Stromal cell of bone marrow (primary cell): Measurements from ENCODE around the gene HSPA1L.
"Not testable (repeated sequence)": the region's sequence is repeated elsewhere in the genome, so short reads cannot be mapped to it uniquely, and the experiment has no call there.

Experiments
- DNase-seq: peaks from one replicate; pipeline ENCODE4 v3.0.0-alpha.2; 2012; ENCODE audit warnings: low read depth

HSPA1L gene

GRCh38 chr6:31815025-31815838, at the start of gene HSPA1L, which contains the start of gene HSPA1A:
TSS of gene HSPA1L (minus strand) at chr6:31815283. CDS start at chr6:31811972, 3,311 bp downstream.
TSS of gene HSPA1A (plus strand) at chr6:31815543. CDS start at chr6:31815757, 214 bp downstream.
- peak; percentile 95 for DNase-seq

DNA sequence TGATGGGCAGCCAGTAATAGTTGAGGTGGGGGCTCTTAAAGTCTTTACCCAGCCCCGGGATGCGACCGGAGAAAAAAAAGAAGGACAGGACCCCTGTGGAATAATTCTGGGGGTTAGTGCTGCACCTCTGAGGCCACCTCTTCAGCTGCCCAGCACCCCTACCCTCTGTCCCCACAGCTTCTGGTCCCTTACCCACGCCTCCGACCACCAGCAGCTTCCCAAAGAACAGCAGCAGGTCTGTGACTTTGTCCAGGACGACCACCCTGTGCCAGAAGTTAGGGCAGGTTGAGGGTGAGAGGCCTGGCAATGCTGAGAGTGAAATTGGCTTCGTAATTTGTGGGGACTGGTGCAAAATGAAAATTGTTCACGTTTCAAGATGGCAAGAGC, 49.7 kb upstream of the HSPA1L start:
- DNase-seq: no peak

GRCh38 chr6:31864123-31864562, 49.1 kb upstream of the HSPA1L start:
- not testable (repeated sequence) for DNase-seq

DNA sequence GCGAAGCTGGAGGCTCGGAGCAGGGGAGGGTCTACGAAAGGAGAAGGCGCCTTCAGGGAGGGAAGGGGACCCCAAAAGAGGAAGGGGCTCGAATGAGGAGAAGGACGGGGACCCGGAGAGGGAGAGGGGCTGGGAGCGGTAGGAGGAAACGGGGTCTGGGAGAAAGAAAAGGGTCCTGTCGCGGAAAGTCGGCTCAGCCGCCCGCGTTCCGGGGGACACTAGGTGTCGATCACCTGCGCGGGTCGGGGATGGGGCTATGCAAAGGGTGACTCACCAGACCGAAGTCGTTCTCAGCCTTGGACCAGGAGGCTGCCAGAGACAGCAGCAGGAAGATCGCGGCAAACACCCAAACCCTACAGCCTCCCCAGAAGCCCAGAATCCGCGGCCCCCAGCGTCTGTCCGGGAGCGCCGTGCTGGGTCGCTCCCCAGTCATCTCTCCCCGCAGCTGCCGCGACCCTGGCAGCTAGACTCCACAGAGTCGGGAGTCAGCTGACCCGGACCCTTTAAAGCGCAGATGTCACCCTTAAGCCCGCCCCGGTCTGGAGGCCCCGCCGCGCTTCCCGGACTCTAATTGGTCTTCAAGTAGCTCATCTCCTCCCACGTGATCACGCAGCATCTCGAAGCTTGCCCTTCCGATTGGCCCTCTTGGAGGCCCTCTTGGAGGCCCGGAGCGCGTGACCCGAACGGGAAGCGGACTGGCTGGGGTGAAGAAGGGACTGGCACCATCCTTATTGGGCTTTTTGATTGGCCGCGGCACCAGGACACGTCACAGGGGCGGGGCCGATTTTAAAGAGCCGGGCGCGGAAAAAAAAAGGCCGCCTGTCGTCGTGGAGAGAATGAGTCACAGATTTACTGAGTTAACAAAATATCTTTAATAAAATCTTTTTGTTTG, 47.5 kb upstream of the HSPA1L start, which contains the start of gene NEU1:
Gene NEU1, minus strand, starts transcription at position 478 of the 892 bp plus-strand sequence. Its CDS starts 45 bp downstream, at position 433.
- peak; percentile 100 for DNase-seq

DNA sequence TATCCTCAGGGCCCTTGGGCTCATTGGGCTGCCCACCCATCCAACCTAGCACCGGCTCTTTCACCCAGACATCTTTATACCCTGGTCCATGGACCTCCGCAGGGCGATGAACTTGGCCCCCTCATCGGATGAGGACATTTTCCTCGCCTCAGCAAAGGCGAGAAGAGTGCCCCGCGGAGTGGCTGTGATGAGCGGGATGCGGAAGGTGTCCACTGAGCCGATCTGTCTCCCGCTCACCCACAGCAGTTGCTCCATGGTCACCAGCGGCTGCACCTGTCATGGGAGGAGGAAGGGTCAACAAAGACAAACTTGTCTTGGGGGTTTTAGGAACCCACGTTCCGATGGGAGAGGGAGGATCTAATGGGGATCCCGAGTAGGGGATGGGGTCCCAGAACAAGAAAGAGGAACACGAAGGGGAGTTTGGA, 46.8 kb upstream of the HSPA1L start:
- DNase-seq: no peak

- DNase-seq: no peak
These were observed 46.1 kb upstream of the HSPA1L start for GRCh38 chr6:31861150-31861549.

DNA sequence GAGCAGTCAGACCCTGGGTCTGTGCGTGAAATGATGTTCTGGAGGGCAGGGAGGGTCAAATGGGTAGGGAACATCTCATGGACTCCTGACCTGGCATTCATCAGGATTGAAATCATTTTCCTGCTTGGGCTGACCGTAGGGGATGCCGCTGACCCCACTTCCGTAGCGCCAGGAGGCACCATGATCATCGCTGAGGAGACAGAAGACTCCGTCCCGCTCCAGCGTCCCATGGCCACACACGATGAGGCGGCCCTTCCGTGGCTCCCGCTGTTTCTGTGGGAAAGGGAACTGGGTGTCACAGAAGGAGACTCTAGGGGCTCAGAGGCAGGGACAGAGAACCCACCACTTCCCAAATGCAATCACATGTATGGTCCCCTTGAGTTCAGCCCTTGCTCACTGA, 45.3 kb upstream of the HSPA1L start:
- DNase-seq: no peak

- no peak for DNase-seq
These were observed 44.8 kb upstream of the HSPA1L start for GRCh38 chr6:31859923-31860322.

GRCh38 chr6:31858707-31859106, 43.6 kb upstream of the HSPA1L start:
- DNase-seq: no peak

- not testable (repeated sequence) for DNase-seq
These were observed 42.7 kb upstream of the HSPA1L start for GRCh38 chr6:31857774-31858173.

DNA sequence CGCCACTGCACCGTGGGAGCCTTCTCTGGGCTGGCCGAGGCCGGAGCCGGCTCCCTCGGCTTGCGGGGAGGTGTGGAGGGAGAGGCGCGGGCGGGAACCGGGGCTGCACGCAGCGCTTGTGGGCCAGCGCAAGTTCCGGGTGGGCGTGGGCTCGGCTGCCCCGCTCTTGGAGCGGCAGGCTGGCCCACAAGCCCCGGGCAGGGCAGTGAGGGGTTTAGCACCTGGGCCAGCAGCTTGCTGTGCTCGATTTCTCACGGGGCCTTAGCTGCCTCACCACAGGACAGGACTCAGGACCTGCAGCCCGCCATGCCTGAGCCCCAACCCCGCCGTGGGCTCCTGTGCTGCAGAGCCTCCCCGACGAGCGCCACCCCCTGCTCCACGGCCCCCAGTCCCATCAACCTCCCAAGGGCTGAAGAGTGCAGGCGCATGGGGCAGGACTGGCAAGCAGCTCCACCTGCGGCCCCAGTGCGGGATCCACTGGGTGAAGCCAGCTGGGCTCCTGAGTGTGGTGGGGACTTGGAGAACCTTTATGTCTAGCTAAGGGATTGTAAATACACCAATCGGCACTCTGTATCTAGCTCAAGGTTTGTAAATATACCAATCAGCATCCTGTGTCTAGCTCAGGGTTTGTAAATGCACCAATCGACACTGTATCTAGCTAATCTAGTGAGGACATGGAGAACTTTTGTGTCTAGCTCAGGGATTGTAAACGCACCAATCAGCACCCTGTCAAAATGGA, 37.1 kb upstream of the HSPA1L start:
- not testable (repeated sequence) for DNase-seq

GRCh38 chr6:31851485-31851832, 36.4 kb upstream of the HSPA1L start:
- DNase-seq: no peak

GRCh38 chr6:31850765-31851484, 35.8 kb upstream of the HSPA1L start:
- no peak for DNase-seq

- DNase-seq: no peak
These were observed 32.3 kb upstream of the HSPA1L start for GRCh38 chr6:31847276-31847978.

DNA sequence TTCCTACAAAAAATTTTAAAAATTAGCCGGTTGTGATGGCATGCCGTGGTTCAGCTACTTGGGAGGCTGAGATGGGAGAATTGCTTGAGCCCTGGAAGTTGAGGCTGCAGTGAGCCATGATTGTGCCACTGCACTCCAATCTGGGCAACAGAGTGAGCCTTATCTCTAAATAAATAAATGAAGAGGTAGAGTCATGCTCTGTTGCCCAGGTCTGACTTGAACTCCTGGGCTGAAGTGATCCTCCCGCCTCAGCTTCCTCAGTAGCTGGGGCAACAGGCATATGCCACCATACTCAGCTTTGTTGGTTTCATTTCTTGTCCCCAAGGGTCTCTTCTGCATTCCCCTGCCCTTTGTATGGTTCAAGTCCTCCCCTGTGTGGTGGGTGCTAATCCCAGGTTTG, 29.4 kb upstream of the HSPA1L start:
- no peak for DNase-seq

DNA sequence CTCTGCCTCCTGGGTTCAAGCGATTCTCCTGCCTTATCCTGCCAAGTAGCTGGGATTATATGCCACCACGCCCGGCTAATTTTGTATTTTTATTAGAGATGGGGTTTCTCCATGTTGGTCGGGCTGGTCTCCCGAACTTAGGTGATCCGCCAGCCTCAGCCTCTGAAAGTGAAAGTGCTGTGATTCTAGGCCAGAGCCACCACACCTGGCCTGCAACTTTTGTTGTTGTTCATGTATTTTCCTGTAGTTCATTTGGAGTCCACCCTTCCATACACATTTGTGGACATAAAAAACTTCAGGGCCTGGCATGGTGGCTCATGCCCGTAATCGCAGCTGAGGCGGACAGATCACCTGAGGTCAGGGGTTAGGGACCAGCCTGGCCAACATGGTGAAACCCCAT, 27.0 kb upstream of the HSPA1L start:
- DNase-seq: no peak

GRCh38 chr6:31839779-31840126, 24.7 kb upstream of the HSPA1L start:
- not testable (repeated sequence) for DNase-seq

DNA sequence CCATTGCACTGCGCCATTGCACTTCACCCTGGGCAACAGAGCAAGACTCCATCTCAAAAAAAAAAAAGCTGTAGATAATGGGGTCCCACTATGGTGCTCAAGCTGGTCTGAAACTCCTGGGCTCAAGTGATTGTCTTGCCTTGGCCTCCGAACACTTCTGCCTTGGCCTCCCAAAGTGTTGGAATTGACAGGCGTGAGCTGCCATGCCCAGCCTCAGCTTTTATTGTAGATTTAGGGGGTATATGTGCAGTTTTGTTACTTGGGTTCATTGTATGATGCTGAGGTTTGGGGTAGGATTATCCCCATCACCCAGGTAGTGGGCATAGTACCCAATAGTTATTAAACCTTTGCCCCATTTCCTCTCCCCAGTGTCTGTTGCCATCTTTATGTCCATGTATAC, 23.9 kb upstream of the HSPA1L start:
- no peak for DNase-seq

GRCh38 chr6:31838114-31838553, 23.1 kb upstream of the HSPA1L start:
- DNase-seq: not testable (repeated sequence)

DNA sequence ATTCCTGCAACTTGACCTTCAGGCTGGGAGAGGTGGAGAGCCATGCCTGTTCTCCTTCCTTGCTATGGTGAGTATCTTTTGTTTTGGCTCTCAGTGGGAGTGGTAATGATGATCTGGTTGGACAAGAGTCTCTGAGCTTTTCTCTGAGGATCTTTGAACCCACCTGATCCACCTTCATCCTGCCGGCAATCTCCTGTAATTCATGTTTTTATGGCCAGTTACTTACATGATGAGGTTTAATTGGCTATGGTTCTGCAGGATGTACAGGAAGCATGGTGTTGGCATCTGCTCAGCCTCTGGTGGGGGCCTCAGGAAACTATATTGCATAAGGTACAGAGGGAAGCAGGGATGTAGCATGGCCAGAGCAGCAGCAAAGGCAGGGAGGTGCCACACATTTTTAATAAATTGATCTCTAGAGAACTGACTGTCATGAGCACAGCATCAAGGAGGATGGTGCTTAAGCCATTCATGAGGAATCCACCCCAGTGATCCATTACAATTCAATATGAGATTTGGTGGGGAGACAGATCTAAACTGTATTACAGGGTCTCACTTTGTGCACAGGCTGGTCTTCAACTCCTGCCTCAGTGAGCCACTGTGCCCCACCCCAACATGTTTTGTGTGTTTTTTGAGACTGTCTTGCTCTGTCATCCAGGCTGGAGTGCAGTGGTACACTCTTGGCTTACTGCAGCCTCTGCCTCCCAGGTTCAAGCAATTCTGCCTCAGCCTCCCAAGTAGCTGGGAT, 22.5 kb upstream of the HSPA1L start:
- no peak for DNase-seq
